Astrocyte of the hippocampus (primary cell): Measurements from ENCODE around the gene TMEM18.

Experiments
- DNase-seq: peaks from one replicate; pipeline ENCODE4 v3.0.0; 2011; ENCODE audit warnings: low read depth, low spot score

The TMEM18 gene

GRCh38 chr2:651951-652373 is 25.2 kb downstream of the TMEM18 start:
- no peak for DNase-seq

- DNase-seq: no peak
Observed at GRCh38 chr2:650343-651310, 26.6 kb downstream of the TMEM18 start.

GRCh38 chr2:649426-650342 is 27.5 kb downstream of the TMEM18 start:
- DNase-seq: no peak

GRCh38 chr2:648476-649424 is 28.5 kb downstream of the TMEM18 start:
- DNase-seq: no peak

GRCh38 chr2:647691-648231 is 29.4 kb downstream of the TMEM18 start:
- no peak for DNase-seq

GRCh38 chr2:647003-647560 is 30.1 kb downstream of the TMEM18 start:
- DNase-seq: no peak

- DNase-seq: no peak
Observed at GRCh38 chr2:644871-645270, 32.3 kb downstream of the TMEM18 start.

GRCh38 chr2:643761-644160 is 33.4 kb downstream of the TMEM18 start:
- DNase-seq: no peak

- DNase-seq: no peak
Observed at GRCh38 chr2:643334-643733, 33.9 kb downstream of the TMEM18 start.

- no peak for DNase-seq
Observed at GRCh38 chr2:641872-642815, 35.1 kb downstream of the TMEM18 start.

GRCh38 chr2:641164-641871 is 35.9 kb downstream of the TMEM18 start:
- DNase-seq: no peak

- no peak for DNase-seq
Observed at GRCh38 chr2:639703-640102, 37.5 kb downstream of the TMEM18 start.

- no peak for DNase-seq
Observed at GRCh38 chr2:637804-638203, 39.4 kb downstream of the TMEM18 start.

GRCh38 chr2:637406-637776 is 39.8 kb downstream of the TMEM18 start:
- DNase-seq: no peak

- DNase-seq: peak; percentile 73
Observed at GRCh38 chr2:636641-637405, 40.4 kb downstream of the TMEM18 start.

- no peak for DNase-seq
Observed at GRCh38 chr2:635687-636621, 41.3 kb downstream of the TMEM18 start.
